Pancreas (tissue), 10 donors: Measurements from ENCODE around the gene GPC3. TPM values are rescaled to one million over a fixed set of nuclear protein-coding genes. Genes with fewer than 3 reads are reported as not detected.
A peak's percentile ranks its signal among the peaks of the same experiment; 100 is the strongest.

Experiments used
- ATAC-seq, 4 donors: fragments of 200-7000 bp; cut with Tn5 transposase; one replicate each; pipeline versions ENCODE4 v1.8.0 to v1.9.1; 2020; ENCODE audit warnings: mild to moderate bottlenecking in 4 of 4, moderate library complexity in 4 of 4
- DNase-seq, 6 donors: peaks; one replicate each; pipeline ENCODE4 v3.0.0-alpha.2; 2020
- FAIRE-seq: peaks from 2 replicates; lab custom pipeline; 2012; peaks lifted over from hg19 to GRCh38; lab: Jason Lieb, UNC
- H3K27ac ChIP-seq, 4 donors: fragments of 200-600 bp; sonication (generic); 1 replicate in 3 of 4; 2 replicates in 1 of 4; pipeline versions ENCODE4 v1.5.0 to v1.8.0; 2020
- H3K27me3 ChIP-seq, 4 donors: fragments of 200-600 bp; one replicate each; pipeline ENCODE4 v1.8.0; 2021
- H3K36me3 ChIP-seq, 3 donors: fragments of 200-600 bp; sonication (generic) in 1 of 3; one replicate each; pipeline versions ENCODE4 v1.5.0 to v1.8.0; 2020 to 2021
- H3K4me1 ChIP-seq, 3 donors: fragments of 200-600 bp; one replicate each; pipeline ENCODE4 v1.8.0; 2021
- H3K4me3 ChIP-seq, 4 donors: fragments of 200-600 bp; sonication (generic) in 2 of 4; one replicate each; pipeline versions ENCODE4 v1.5.0 to v1.8.0; 2020 to 2021
- H3K9me3 ChIP-seq, 4 donors: fragments of 200-600 bp; one replicate each; pipeline ENCODE4 v1.8.0; 2021
- WGBS, 2 donors: extraction: QIAGEN DNeasy Blood & Tissue Kit; methylation state at CpG; one replicate each; pipeline ENCODE4 v1.1.7; 2013; 5-methylcytosine and 5-hydroxymethylcytosine counted together
- intact Hi-C, 3 donors: fragments of 100-400 bp; cut with DNase I; formaldehyde crosslinking; loops; one replicate each; pipeline versions ENCODE4 v1.11.1 to v1.14.2; 2022
- polyA plus RNA-seq, 2 donors: library from polyadenylated mRNA; stranded (reverse); fragments of 200-250 nt; gene quantifications; one replicate each; pipeline ENCODE4 v1.2.3, GENCODE V29; 2013
- total RNA-seq, 6 donors: library from RNA; stranded (reverse); fragmentation: NEBNext Ultra II Directional in 4 of 6; extraction: Animal tissue kit (Norgen Biotek cat#: 25700) in 4 of 6; gene quantifications; one replicate each; pipeline versions ENCODE4 v1.2.1 to v1.2.4, GENCODE V29; 2021 to 2023
- TF ChIP-seq, protein P1 (sequence below), 4 donors: fragments of 200-600 bp; sonication (generic) in 3 of 4; IDR thresholded peaks; one replicate each; pipeline versions ENCODE4 v1.5.0 to v1.8.0; 2021; ENCODE audit warnings: antibody characterized with exemption in 4 of 4
- donor health status: healthy with polysubstance abuse.
- donor health status: DM: no; HTN: no; CAD: no; lungs with moderate emphysema.
- donor health status: DM: no; HTN: no; CAD: no.
- donor health status: control.
- donor health status: control.
- donor health status: Bipolar disorder and iron deficiency.
- donor health status: DM: yes; HTN: yes; CAD: no.
- donor health status: DM: no; HTN: no; CAD: no.
- donor health status: DM: no; HTN: no; CAD: no.
- donor health status: DM: yes; HTN: yes; CAD: no.

GPC3 gene
- total and polyA plus RNA-seq, 8 donors, result 0.95 to 18.6 (median 2.7) TPM

DNA sequence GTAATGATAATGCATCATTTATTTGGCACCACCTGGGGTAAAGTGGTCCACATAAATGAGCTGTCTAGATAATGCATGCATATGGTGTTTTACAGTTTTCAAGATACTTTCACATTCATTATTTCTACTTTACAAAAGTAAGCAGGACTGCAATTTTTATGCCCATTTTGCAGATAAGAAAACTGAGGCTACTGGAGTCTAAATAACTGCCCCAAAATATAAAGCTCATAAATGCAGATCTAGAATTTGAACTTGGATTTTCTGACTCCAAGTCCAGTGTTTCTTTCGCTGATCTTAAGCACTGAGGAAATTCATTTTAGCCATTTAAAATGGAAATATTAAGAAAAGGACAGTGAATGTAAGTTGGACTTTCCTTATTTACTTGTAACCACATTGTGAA is 36.5 kb downstream of the GPC3 start:
- WGBS, 2 donors, result 70 to 96% methylated on average over 1 of the region's 1 CpG
- FAIRE-seq (no peak), ATAC-seq (no peak), DNase-seq (no peak)
- intact Hi-C loops, result no loop called here
- TF ChIP-seq, protein P1, sequence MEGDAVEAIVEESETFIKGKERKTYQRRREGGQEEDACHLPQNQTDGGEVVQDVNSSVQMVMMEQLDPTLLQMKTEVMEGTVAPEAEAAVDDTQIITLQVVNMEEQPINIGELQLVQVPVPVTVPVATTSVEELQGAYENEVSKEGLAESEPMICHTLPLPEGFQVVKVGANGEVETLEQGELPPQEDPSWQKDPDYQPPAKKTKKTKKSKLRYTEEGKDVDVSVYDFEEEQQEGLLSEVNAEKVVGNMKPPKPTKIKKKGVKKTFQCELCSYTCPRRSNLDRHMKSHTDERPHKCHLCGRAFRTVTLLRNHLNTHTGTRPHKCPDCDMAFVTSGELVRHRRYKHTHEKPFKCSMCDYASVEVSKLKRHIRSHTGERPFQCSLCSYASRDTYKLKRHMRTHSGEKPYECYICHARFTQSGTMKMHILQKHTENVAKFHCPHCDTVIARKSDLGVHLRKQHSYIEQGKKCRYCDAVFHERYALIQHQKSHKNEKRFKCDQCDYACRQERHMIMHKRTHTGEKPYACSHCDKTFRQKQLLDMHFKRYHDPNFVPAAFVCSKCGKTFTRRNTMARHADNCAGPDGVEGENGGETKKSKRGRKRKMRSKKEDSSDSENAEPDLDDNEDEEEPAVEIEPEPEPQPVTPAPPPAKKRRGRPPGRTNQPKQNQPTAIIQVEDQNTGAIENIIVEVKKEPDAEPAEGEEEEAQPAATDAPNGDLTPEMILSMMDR (IDR thresholded peaks at IDR 0.05), result no peak
- Histone ChIP-seq H3K27ac (no peak overlapping the region), H3K4me1 (no peaks in the 10 kb centered on the region), H3K4me3 (no peak overlapping the region), H3K9me3 (no peaks in the 10 kb centered on the region), H3K27me3 (peaks cover 0 to 8% (median 1%) of the 10 kb centered on the region in 4 donors), H3K36me3 (no peaks in the 10 kb centered on the region)

DNA sequence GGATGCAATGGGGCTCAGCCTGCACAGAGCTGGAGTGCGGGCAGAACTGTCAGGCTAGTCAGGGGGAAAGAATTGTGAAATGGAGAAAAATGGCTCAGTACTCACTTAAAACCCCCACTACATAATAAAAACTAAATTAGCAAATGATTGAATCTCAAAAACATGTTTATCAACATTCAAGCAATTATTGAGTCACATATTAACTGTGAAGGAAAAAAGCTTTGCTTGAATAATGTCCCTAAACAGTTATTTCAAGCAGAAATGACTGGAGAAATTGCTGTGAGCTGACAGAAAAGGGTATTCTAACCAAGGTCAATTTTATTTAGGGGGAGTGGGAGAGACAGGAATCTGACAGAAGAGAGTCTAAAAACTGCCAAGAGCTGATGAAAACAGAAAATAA is 37.4 kb downstream of the GPC3 start:
- DNase-seq (no peak), ATAC-seq (no peak), FAIRE-seq (no peak)
- Histone ChIP-seq H3K4me1 (no peaks in the 10 kb centered on the region), H3K4me3 (no peak overlapping the region), H3K27me3 (peaks cover 0 to 7% (median 1%) of the 10 kb centered on the region in 4 donors), H3K27ac (no peak overlapping the region), H3K36me3 (no peaks in the 10 kb centered on the region), H3K9me3 (no peaks in the 10 kb centered on the region)
- intact Hi-C loops, result no loop called here
- TF ChIP-seq, protein P1 (IDR thresholded peaks at IDR 0.05), result no peak
- WGBS, 2 donors, result 60 to 72% methylated on average over 1 of the region's 1 CpG

DNA sequence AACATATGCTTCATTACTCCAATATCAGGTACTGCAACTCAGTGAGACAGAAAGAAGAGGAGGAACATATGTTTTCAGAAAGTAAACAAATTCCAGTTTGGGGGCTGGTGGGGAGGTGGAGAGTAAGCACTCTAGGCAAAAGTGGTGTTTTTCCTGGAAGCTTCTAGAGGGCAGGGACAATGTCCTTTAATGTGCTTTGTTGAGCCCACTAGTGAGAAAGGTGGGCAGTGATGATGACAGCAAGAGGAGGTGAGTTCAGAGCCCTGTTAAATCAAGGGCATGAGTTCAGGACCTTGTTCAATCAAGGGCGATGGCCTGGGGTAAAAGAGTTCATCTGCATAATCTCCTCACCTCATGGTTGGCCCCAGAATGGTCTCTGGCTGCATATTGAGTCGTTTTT is 38.4 kb downstream of the GPC3 start:
- no peak for ATAC-seq
- no peak for DNase-seq
- intact Hi-C loops, result no loop called here
- Histone ChIP-seq H3K36me3 (no peaks in the 10 kb centered on the region), H3K27me3 (peaks cover 0 to 7% (median 4%) of the 10 kb centered on the region in 4 donors), H3K27ac (no peak overlapping the region), H3K9me3 (no peaks in the 10 kb centered on the region), H3K4me3 (no peak overlapping the region), H3K4me1 (no peaks in the 10 kb centered on the region)
- WGBS, 2 donors, result 33 to 43% methylated on average over 2 of the region's 2 CpGs
- TF ChIP-seq, protein P1 (IDR thresholded peaks at IDR 0.05), result no peak
- no peak for FAIRE-seq

DNA sequence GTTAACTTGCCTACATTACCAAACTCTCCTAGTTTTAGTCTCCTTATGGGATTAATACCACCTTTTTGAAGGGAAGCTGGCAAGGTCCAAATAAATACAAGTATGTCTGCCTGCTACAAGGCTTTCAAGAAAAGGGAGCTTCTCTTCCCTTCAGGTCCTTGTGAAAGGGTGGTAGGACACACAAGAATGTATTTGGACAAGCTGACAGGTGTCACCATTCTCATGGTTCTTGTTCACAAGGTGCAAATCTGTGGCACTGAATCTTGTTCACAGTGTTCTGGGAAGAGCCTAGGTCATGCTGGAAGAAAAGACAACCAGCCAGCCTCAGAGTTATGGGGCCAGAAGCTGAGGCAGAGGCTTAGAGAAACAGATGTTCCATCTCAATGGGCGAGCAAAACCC is 41.9 kb downstream of the GPC3 start:
- DNase-seq, result no peak
- H3K36me3 ChIP-seq, result no peaks in the 10 kb centered on the region
- peak in 2 of 4 donors; percentile 47 to 56 for ATAC-seq
- no peaks in the 10 kb centered on the region for H3K9me3 ChIP-seq
- WGBS, 2 donors, result 46 to 54% methylated on average over 1 of the region's 1 CpG
- TF ChIP-seq, protein P1 (IDR thresholded peaks at IDR 0.05), result no peak
- H3K4me1 ChIP-seq, result no peaks in the 10 kb centered on the region
- no peak overlapping the region for H3K27ac ChIP-seq
- FAIRE-seq, result no peak
- peaks cover 0 to 7% (median 2%) of the 10 kb centered on the region in 4 donors for H3K27me3 ChIP-seq
- intact Hi-C loops, result no loop called here
- no peak overlapping the region for H3K4me3 ChIP-seq

DNA sequence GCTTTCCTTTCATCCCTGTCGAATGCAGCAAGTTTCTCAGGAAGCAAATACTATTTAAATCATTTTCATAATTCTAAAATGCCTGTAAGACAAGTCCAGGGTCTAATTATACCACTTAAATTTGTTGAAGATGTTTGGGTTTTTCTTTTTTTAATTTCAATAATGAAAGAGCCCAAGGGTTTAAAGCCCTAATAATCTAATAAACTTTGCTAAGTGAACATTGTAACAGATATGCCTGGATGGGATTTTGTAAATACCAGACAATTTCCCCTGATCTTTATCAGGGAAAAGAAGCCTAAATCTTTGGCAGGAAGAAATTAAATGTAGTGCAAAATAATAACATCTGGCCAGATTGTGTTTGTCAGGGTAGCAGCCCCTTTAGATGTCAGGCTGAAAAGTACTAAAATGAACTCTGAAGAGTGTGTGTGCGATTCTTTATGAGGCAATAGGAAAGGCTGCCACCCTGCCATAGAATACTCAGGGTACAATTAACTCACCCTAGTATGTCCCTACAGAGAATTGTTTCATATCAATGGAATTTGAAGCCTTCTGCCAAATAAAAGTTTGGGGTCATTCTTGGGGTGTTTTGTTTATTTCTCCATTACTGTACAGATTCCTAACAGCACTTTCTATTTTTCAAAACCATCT is 45.6 kb downstream of the GPC3 start:
- H3K9me3 ChIP-seq, result no peaks in the 10 kb centered on the region
- no peak overlapping the region for H3K4me3 ChIP-seq
- H3K4me1 ChIP-seq, result no peaks in the 10 kb centered on the region
- H3K27me3 ChIP-seq, result peaks cover 0 to 5% (median 2%) of the 10 kb centered on the region in 4 donors
- intact Hi-C loops, result no loop called here
- H3K27ac ChIP-seq, result no peak overlapping the region
- TF ChIP-seq, protein P1 (IDR thresholded peaks at IDR 0.05), result no peak
- ATAC-seq (no peak), FAIRE-seq (no peak), DNase-seq (no peak)
- no peaks in the 10 kb centered on the region for H3K36me3 ChIP-seq
- WGBS, 2 donors, result 83 to 87% methylated on average over 2 of the region's 2 CpGs
